Pericardium fibroblast (primary cell): ENCODE measurements around the gene DCDC1. TPM values are rescaled to one million over a fixed set of nuclear protein-coding genes. Genes with fewer than 3 reads are reported as not detected.

Experiments
- total RNA-seq: library from RNA; depleted of rRNA; stranded (reverse); fragments of >200 nt; gene quantifications from 2 replicates; pipeline ENCODE4 v1.2.3, GENCODE V29; 2015

Gene DCDC1
- total RNA-seq = 0.47 TPM in 1 of 2 replicates, not detected in the other

GRCh38 chr11:31369348-31370329 lies at the start of gene DCDC1, which contains the start of gene DNAJC24:
Gene DCDC1, minus strand, starts transcription at chr11:31369739. Its CDS starts 41,459 bp downstream, at chr11:31328280.
Gene DNAJC24, plus strand, starts transcription at chr11:31369860. Its CDS starts 889 bp downstream, at chr11:31370749.

Other genes with a start within 250 kb of the DCDC1 start
- gene DNAJC24, start 121 bp upstream of the DCDC1 start, total RNA-seq = 6.0 and 14.6 TPM in 2 replicates
- 2.0 and 3.7 TPM in 2 replicates for gene IMMP1L, start 139.9 kb upstream of the DCDC1 start, total RNA-seq
- gene ELP4, start 140.0 kb upstream of the DCDC1 start, total RNA-seq = 16.7 and 22.9 TPM in 2 replicates